ENCODE results near the gene PPP2R5B.
"Not testable (repeated sequence)": the region's sequence is repeated elsewhere in the genome, so short reads cannot be mapped to it uniquely, and the experiment has no call there.

Gene PPP2R5B

DNA sequence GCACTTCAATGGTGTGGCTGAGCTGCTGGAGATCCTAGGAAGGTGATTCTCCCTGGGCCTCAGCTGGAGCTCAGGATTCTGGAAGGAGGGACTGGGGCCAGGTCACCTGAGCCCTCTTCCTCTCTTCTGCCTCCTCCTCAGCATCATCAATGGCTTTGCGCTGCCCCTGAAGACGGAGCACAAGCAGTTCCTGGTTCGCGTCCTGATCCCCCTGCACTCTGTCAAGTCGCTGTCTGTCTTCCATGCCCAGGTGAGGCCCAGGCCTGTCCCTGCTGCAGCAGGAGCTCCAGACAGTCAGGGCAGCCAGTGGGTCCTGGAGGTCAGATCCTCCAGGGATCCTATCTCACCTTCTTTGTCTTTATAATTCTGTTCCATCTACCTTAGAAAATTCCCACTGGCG is 5.9 kb downstream of the PPP2R5B start:
- DNase-seq = no peak

DNA sequence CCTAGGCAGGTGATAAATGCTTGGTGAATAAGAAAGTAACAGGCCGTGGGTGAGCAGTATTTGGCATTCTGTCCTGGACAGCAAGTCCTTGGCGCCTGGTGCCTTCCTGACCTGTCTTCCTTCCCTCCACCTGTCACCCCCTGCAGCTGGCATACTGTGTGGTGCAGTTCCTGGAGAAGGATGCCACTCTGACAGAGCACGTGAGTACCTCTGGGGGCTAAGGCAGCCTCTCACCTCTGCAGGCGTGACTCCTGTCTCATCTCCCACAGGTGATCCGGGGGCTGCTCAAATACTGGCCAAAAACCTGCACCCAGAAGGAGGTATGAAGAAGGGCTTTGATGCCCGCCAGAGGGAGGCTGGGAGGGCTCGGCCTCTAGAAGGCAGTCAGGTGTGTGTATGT is 6.8 kb downstream of the PPP2R5B start:
- DNase-seq = no peak

DNA sequence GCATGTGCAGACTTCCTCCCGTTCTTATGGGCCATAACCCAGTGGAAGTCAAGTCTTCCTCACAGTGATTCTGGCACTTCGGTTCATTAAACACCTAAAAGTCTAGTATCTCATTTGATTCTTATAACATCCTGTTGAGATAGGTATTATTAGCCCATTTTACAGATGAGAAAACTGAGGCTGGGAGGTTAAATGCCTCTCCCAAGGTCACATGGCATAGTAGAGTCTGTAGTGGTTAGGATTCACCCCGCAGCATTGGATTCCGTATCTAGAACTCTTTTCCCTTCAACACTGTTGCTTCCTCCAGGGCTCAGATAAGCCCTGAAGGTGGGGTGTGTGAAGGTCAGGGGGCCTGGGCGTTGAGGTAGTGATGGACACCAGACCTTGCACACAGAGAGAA is 7.8 kb downstream of the PPP2R5B start:
- DNase-seq = no peak

DNA sequence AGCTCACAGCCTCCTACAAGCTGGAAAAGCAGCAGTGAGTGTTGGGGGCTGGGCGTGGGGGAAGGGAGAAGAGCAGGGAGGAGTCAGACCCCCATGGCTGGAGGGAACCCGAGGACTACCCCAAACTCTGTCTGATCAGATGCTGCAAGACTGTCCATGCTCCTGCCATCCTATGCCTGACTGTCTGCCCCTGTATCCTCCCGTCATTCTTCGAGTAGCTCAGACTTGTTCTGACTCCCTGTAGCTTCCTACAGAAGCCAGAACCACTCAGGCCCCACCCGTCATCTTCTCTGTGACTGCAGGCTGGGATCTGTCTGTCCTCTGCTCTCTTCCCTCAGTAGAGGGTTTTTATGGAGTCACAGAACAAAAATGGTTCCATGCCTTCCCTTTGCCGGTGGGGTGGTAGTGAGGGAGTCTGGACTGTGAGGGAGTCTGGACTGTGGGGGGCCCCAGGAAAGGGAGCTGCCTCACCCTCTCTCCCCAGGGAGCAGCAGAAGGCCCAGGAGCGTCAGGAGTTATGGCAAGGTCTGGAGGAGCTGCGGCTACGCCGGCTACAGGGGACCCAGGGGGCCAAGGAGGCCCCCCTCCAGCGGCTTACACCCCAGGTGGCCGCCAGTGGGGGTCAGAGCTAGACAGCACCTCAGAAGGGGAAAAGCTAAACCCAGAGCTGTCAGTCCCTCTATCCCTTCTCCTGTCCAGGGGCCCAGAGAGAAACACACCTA is 8.9 kb downstream of the PPP2R5B start:
- DNase-seq = no peak

DNA sequence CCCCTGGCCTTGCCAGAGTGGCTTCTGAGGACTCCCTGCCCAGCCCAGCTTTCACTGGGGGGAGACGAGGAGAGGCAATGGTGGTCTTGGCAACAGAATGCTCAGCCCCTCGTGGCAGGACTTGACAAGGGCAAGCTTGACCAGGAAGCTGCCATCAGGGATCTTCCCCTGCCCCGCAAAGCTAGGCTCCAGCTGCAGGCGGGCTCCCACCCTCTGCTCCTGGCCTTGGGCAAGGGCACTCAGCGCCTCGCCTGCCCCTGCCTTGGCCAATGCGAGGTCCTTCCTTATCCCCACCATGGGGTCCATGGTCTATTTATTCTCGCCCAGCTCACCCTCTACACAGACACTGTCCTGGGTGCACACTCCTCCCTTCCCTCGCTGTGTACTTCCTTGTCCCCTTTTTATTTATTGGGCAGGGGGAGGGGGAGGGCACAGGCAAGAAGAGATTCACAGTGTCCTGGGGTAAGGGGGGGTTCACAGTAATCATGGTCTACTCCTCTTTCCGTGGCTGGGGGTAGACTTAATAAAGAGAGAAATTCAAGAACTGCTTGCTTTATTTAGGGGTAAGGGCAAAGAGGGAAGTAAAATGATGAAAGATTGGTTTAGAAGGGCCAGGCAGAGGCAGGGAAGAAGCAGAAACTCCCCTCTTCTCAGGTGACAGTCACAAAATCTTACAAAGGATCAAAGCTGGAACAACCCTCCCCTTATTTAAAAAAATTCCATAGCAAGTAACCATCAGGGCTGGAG is 9.6 kb downstream of the PPP2R5B start:
- DNase-seq = no peak

DNA sequence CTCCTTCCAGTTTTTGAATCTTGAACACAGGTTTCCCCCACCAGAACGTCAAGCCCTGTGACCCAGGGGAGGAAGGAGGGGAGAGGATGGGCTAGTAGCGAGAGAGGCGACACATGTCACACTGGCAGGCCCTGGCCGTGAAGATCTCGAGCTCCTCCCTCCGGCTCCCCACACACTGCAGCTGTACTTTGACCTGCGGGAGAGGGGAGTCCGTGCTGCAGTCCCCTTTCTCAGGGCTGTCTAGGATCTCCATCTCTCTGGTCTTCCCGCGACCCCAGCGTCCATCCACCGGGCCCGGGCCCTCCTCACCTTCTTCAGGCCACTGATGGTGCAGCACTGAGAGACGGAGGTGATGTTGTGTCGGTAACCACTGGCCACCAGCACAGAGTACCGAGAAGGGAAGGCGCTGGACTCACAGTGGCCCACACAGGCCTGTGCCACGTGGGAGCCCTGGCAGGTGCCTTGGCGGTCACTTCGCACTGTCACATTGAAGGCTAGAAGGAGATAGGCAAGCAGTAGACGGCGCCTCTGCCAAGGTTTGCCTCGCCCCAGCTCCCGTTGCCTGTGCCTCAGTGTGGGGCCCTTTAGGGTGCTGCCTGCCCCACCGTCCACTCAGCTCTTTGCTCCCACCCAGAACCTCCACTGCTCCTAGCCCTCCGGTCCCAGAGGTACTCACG is 10.3 kb downstream of the PPP2R5B start:
- no peak for DNase-seq

DNA sequence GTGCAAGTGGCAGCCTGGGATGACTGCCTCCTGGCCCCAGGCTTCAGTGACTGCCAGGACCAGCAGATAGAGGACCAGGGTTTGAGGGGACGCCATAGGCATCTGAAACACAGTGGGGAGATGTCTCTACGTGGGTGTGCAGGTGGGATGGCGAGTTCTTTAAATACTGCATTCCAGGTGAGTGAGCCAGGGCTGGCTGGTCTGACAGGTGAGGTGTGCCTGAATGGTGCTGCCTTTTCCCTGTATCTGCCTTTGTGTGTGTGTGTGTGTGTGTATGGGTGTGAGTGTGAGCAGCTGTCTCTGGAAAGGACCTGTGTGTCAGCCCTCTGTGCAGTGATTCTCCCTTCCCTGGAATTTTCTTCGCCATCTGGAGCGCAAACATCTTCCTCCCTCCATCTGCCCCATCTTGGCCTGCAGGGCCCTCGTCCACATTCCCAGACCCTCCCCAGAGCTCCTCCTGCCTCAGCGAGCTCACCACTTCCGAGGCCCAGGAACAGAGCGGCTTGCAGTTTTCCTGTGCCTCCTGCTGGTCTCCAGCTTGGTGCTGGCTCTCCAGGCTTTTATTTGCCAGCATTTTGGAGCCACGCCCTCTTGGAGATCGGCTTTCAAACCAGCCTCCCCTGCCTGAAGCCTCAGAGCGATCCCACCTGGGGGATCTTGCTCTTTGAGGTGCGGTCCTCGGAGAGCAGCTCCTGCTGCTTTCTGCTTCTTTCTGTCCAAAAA is 11.0 kb downstream of the PPP2R5B start, which contains the start of gene GPHA2:
TSS of gene GPHA2 (minus strand) at position 535 of the 723 bp plus-strand sequence. CDS start at position 102, 433 bp downstream.
- DNase-seq = no peak

DNA sequence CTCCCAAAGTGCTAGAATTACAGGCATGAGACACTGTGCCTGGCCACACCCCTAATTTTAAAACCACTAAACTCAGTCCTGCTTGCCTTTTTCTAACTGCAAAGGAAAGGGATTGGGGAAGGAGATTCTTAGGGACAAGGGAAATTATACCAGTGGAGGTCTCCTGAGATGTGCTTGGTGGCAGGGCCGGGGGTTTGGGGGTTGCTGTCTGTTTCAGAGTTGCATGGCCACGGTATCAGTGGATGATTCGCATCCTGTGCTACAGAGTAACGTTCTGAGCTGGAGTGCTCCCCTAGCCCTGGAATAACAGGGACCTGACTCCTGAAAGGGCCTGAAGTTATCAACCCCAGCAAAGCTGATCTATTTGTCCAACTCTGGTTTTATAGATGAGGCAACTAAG is 12.1 kb downstream of the PPP2R5B start:
- no peak for DNase-seq

DNA sequence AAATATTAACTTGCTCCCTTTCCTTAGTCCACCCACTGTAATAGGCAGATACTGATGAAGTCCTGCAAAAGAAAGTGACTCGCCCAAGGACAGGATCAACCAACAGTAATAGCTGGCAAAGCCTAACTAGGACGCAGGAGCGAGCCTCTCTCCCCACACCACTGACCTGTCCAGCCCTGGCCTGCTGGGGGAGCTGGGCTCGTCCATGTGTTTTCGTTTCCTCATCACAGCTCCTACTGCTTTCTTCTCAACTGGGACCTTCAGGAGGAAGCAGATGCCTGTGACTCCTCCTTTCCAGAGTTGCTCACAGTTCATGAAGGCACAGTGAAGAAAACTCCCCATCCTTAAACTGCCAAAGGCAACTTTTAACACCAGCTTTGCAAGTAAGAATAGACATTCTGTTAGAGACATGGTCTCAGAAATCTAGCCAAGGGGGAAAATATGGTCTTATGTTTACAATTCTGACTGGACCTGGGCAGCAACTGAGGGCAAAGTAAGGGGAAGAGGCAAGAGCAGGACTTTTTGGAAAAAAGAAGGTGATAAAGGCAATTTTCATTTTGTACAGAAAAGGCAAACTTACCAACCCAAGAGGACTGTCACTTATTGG is 22.8 kb downstream of the PPP2R5B start:
- DNase-seq = no peak

DNA sequence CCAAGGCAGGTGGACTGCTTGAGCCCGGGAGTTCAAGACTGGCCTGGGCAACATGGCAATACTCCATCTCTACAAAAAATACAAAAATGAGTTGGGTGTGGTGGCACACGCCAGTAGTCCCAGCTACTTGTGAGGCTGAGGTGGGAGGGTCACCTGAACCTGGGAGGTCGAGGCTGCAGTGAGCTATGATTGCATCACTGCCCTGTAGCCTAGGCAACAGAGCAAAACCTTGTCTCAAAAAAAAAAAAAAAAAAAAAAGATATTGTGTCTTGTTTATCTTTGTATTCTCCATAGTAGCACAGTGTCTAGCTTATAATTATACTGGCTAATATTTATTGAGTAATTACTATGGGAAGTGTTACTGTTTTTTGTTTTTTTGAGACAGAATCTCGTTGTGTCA is 27.0 kb downstream of the PPP2R5B start:
- DNase-seq = no peak

DNA sequence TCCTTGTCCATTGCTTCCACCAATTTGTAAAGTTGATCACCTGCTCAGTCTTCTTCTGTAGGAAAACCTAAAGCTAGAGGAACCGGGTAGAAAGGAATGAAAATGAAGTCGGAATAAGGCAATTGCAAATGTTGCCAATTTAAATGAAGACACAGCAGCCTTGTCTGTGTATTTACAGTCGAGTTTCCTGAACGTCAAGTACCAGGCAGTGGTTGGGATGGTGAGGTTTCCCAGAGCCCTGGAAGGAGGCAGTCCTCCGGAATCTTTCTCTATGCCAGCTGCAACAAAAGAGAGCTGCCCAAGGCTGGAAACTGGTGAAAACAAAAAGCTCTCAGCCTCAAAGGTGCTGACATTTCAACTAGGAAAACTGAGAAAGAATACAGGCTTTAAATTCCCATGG is 29.7 kb downstream of the PPP2R5B start:
- no peak for DNase-seq

DNA sequence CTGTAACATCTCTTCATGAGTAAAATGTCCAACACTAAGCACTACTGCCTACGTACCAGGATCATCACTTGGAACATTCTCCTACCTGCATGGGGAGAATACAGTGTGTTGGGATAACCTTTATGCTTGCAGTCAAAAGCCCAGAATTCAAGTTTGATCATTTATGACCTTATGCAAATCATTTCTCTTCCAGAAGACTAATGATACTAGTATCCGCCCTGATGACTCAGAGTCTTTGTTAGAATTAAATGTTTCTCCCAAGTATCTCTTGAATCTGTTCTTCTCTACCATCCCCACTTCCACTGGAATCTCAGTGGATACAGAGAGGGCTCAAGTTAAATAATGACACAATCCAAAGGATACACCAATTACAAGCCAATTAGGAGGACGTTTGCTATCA is 35.0 kb downstream of the PPP2R5B start:
- DNase-seq = no peak

DNA sequence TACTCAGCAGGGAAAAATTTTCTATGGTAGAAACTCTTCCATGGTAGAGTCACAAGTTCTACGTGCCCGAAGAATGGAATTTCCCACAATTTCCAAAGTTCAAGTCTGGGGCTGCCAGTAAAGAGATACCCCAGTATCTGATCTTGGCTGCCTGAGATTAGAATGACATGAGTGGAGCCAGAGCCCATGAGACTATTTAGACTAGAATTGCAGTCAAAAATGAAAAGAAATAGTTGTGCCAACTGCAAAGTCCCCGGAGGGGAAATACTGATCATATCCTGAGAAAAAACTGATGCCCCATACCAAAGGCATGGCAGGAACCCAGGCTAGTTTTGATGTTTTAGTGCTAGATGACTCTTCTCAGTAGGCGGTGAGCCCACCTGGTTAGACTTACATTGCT is 36.2 kb downstream of the PPP2R5B start:
- no peak for DNase-seq

DNA sequence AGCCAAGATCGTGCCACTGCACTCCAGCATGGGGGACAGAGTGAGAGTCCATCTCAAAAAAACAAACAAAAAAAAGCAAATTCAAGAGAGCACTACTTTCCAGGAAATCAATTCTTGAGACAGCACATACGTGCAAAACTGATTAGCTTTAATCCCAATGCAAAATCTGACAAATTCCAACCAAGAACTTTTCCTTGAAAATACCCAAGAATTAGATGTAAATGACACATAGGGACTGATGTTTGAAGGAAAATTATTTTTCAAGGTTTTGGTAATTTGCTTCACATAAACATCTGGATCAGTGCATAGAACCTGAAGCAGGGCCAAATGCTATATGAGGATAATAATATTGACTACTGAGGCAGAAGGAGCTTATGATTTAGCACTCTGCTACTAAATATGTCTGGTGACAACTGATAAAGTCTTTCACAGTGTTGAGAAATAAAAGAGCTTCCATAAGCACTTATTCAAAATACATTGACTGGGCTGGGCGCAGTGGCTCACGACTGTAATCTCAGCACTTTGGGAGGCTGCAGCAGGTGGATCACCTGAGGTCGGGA is 38.7 kb downstream of the PPP2R5B start:
- no peak for DNase-seq

DNA sequence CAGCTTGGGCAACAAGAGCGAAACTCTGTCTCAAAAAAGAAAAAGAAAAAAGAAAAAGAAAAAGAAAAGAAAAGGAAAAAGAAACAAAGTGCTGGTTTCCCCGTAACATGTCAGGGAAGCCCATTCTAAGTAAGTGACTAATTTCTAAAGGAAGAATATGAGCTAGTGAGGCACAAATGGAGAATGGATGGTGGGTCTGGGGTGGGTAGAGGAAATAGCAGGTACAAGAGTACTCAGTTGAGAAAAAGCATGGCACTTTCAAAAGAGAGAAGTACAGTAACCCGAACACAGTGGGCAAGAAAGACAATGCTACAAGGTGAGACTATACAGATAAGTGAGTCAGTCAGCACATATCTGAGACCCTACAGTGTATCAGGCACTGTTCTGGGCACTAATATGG is 42.9 kb downstream of the PPP2R5B start:
- DNase-seq = no peak

DNA sequence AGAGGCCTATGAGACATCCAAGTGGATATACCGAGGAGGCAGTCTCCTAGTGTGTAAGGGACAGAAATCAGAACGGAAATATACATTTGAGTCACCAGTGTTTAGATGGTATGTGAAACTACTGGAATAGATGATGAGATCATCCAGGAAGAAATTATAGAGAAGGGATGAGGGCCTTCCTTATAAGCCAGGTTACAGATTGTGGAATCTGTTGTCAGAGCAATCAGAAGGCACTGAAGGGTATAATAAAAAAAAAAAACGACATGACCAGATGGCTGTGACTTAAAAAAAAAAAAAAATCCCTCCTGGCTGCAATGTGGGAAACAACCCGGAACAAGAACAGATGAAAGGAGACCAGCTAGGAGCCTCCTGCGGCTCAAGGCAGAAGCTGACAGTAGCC is 44.7 kb downstream of the PPP2R5B start:
- no peak for DNase-seq

DNA sequence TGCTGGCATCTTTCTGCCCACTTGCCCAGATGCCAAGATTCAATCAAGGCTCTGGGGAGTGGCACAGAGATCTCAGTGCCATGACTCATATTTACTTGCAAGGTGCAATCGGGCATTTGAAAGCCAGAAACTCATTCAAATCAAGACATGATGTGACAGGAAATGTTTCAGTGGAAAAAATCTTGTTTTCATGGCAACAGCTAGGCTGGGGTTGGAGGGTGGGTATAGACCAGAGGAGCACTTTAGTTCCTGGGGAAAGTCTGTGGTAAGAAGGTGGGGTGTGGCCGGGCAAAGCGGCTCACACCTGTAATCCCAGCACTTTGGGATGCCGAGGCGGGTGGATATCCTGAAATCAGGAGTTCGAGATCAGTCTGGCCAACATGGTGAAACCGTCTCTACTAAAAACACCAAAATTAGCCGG is 46.3 kb downstream of the PPP2R5B start:
- DNase-seq = no peak

DNA sequence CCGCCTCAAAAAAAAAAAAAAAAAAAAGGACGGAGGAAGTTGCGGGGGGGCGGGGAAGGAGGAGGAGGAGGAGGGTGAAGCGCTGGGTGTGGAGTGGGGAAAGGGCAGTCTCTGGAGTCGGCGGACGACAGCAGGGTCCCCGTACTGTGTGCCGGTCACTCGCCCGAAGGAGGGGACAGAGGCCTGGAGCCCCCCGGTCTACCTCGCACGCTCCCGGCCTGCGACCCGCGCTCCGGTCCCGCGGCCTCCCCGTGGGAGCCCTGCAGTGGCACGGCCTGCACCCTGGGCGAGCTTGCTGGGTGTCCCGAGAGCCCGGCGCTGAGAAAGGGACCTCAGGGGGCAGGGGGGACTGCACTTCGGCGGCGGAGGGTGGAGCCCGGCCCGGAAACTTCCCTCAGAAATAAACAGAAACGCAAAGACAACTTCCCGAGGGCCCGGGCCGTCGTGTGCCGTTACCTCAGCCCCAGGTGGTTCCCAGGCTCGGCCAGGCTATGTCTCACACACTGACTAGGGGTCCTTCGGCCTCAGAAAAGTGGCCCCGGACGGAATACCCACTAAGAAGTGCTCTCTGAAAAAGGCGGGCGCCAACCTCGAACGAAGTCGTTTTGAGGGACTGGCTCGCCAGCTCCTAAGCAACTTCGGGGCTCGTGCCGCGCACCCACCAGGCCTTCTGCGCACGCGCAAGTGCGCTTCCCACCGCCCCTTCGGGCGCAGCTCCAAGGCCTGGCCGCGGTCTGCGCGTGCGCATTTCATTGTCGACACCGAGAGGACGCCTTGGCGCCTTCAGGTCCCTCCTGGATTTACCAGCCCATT is 47.1 kb downstream of the PPP2R5B start, which contains the start of gene MAJIN:
TSS of gene MAJIN (minus strand) at position 688 of the 813 bp plus-strand sequence. CDS start 12,703 bp downstream, outside the sequence.
- DNase-seq = peak; percentile 73

DNA sequence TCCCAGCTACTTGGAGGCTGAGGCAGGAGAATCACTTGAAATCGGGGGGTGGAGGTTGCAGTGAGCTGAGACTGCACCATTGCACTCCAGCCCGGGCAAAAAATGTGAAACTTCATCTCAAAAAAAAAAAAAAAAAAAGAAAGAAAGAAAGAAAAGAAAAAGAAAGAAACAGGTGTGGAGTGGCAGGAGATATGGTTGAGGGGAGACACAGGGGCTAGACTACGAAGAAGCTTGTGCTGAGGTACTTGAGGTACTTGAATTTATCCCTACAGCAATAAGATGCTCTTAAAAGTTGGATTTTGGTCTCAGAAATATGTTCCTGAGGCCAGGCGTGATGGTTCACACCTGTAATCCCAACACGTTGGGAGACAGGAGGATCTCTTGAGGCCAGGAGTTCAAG is 49.6 kb downstream of the PPP2R5B start:
- no peak for DNase-seq

DNA sequence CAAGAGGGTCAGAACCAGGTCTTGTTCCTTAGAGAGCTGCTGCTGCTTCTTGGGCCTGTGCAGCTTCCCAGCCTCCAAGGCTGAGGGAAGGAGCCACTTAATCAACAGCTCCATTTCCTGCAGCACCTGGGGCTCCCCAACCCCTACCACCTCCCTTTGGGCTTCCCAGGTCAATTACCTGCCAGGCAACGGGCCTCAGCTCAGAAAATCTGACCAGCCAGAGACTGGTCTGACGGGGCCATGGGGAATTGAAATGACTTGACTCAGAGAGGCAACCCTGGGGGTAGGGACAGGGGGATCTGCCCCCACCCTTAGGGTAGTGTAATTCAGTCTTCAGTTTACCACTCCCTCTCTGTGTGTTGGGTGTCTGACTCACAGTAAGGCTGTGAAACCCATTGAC is 52.2 kb downstream of the PPP2R5B start:
- DNase-seq = no peak

DNA sequence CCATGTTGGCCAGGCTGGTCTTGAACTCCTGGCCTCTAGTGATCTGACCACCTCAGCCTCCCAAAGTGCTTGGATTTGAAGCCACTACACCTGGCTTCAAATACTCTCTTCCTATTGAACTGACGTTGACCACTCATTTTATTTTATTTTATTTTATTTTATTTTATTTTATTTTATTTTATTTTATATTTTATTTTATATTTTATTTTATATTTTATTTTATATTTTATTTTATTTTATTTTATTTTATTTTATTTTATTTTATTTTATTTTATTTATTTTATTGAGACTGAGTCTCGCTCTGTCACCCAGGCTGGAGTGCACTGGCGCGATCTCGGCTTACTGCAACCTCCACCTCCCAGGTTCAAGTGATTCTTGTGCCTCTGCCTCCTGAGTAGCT is 58.9 kb downstream of the PPP2R5B start:
- DNase-seq = not testable (repeated sequence)
